HG03095 (cell line): Measurements from ENCODE around the gene P2RY11.

ENCODE experiments used
- ATAC-seq: cut with Tn5 transposase; IDR thresholded peaks from one replicate; pipeline ENCODE4 v1.9.1; 2021; ENCODE audit warnings: moderate library complexity; ENCODE audit not compliant: unreplicated experiment

The P2RY11 gene

GRCh38 chr19:10113592-10113963, 2.1 kb downstream of the P2RY11 start:
- no peak for ATAC-seq

- ATAC-seq: no peak
Observed at GRCh38 chr19:10113964-10114650, 2.6 kb downstream of the P2RY11 start.

- no peak for ATAC-seq
Observed at GRCh38 chr19:10114651-10115391, 3.3 kb downstream of the P2RY11 start.

- ATAC-seq: no peak
Observed at GRCh38 chr19:10115392-10116084, 4.0 kb downstream of the P2RY11 start.

- no peak for ATAC-seq
Observed at GRCh38 chr19:10116085-10116865, 4.8 kb downstream of the P2RY11 start.

- no peak for ATAC-seq
Observed at GRCh38 chr19:10116866-10117616, 5.5 kb downstream of the P2RY11 start.

GRCh38 chr19:10118960-10119359, 7.5 kb downstream of the P2RY11 start:
- no peak for ATAC-seq

- no peak for ATAC-seq
Observed at GRCh38 chr19:10120538-10121189, 9.2 kb downstream of the P2RY11 start.

GRCh38 chr19:10122045-10122444, 10.6 kb downstream of the P2RY11 start:
- ATAC-seq: no peak

- ATAC-seq: no peak
Observed at GRCh38 chr19:10124429-10124828, 12.9 kb downstream of the P2RY11 start.

GRCh38 chr19:10126213-10126639, 14.7 kb downstream of the P2RY11 start:
- ATAC-seq: no peak

- no peak for ATAC-seq
Observed at GRCh38 chr19:10132905-10133304, 21.4 kb downstream of the P2RY11 start.

GRCh38 chr19:10133596-10133995, 22.1 kb downstream of the P2RY11 start:
- ATAC-seq: no peak

- ATAC-seq: no peak
Observed at GRCh38 chr19:10134040-10134439, 22.5 kb downstream of the P2RY11 start.

- ATAC-seq: no peak
Observed at GRCh38 chr19:10135551-10136334, 24.2 kb downstream of the P2RY11 start.

GRCh38 chr19:10136936-10137335, 25.4 kb downstream of the P2RY11 start:
- no peak for ATAC-seq

GRCh38 chr19:10137751-10138682, 26.5 kb downstream of the P2RY11 start:
- ATAC-seq: no peak
